Adipocyte (in vitro differentiated cells): ENCODE data around the gene SAG.

Experiments
- DNase-seq: peaks from one replicate; pipeline ENCODE4 v3.0.0-alpha.2; 2015; ENCODE audit warnings: low read depth
- H3K27me3 ChIP-seq: replicated peaks from 2 replicates; pipeline ENCODE4 v1.7.0; 2013; ENCODE audit warnings: mild to moderate bottlenecking, low read length, moderate library complexity; ENCODE audit not compliant: control insufficient read depth, insufficient read depth
- H3K36me3 ChIP-seq: 2 replicates; pipeline ENCODE4 v1.7.0; 2013; ENCODE audit warnings: low read length, mild to moderate bottlenecking, moderate library complexity; ENCODE audit not compliant: control insufficient read depth, insufficient read depth, severe bottlenecking
- H3K4me1 ChIP-seq: 2 replicates; pipeline ENCODE4 v1.7.0; 2013; ENCODE audit warnings: mild to moderate bottlenecking, low read length, moderate library complexity; ENCODE audit not compliant: control insufficient read depth, insufficient read depth
- H3K4me3 ChIP-seq: 2 replicates; pipeline ENCODE4 v1.7.0; 2013; ENCODE audit warnings: mild to moderate bottlenecking, low read length, moderate library complexity
- H3K9ac ChIP-seq: 2 replicates; pipeline ENCODE4 v1.7.0; 2013; ENCODE audit warnings: mild to moderate bottlenecking, low read length, moderate library complexity
- H3K9me3 ChIP-seq: 2 replicates; pipeline ENCODE4 v1.7.0; 2013; ENCODE audit warnings: mild to moderate bottlenecking, low read length, moderate library complexity; ENCODE audit not compliant: control insufficient read depth

The SAG gene

GRCh38 chr2:233317196-233317943 lies 9.8 kb downstream of the SAG start:
- Histone ChIP-seq H3K27me3 (peaks cover 47% of the 10 kb centered on the region), H3K4me1 (no peaks in the 10 kb centered on the region), H3K4me3 (no peak overlapping the region), H3K9ac (no peak overlapping the region), H3K36me3 (no peaks in the 10 kb centered on the region), H3K9me3 (no peaks in the 10 kb centered on the region)
- DNase-seq = no peak

GRCh38 chr2:233319256-233319655 lies 11.6 kb downstream of the SAG start:
- no peak overlapping the region for H3K9ac ChIP-seq
- no peaks in the 10 kb centered on the region for H3K36me3 ChIP-seq
- DNase-seq = no peak
- no peaks in the 10 kb centered on the region for H3K9me3 ChIP-seq
- no peaks in the 10 kb centered on the region for H3K4me1 ChIP-seq
- peaks cover 42% of the 10 kb centered on the region for H3K27me3 ChIP-seq
- no peak overlapping the region for H3K4me3 ChIP-seq

- Histone ChIP-seq H3K4me1 (no peaks in the 10 kb centered on the region), H3K27me3 (peaks cover 42% of the 10 kb centered on the region), H3K9me3 (no peaks in the 10 kb centered on the region), H3K9ac (no peak overlapping the region), H3K36me3 (no peaks in the 10 kb centered on the region), H3K4me3 (no peak overlapping the region)
- DNase-seq = no peak
Observed at GRCh38 chr2:233320470-233320869, 12.9 kb downstream of the SAG start.

- no peaks in the 10 kb centered on the region for H3K4me1 ChIP-seq
- no peak overlapping the region for H3K4me3 ChIP-seq
- H3K27me3 ChIP-seq = peaks cover 42% of the 10 kb centered on the region
- H3K9me3 ChIP-seq = no peaks in the 10 kb centered on the region
- no peak overlapping the region for H3K9ac ChIP-seq
- H3K36me3 ChIP-seq = no peaks in the 10 kb centered on the region
- DNase-seq = no peak
Observed at GRCh38 chr2:233321166-233321565, 13.6 kb downstream of the SAG start.

GRCh38 chr2:233323851-233324250 lies 16.2 kb downstream of the SAG start:
- no peaks in the 10 kb centered on the region for H3K36me3 ChIP-seq
- no peak for DNase-seq
- H3K4me1 ChIP-seq = no peaks in the 10 kb centered on the region
- H3K27me3 ChIP-seq = peaks cover 40% of the 10 kb centered on the region
- no peaks in the 10 kb centered on the region for H3K9me3 ChIP-seq
- no peak overlapping the region for H3K9ac ChIP-seq
- H3K4me3 ChIP-seq = no peak overlapping the region

GRCh38 chr2:233325256-233325655 lies 17.6 kb downstream of the SAG start:
- Histone ChIP-seq H3K4me3 (no peak overlapping the region), H3K9me3 (no peaks in the 10 kb centered on the region), H3K9ac (no peak overlapping the region), H3K27me3 (peaks cover 26% of the 10 kb centered on the region), H3K4me1 (no peaks in the 10 kb centered on the region), H3K36me3 (no peaks in the 10 kb centered on the region)
- no peak for DNase-seq

GRCh38 chr2:233325814-233326213 lies 18.2 kb downstream of the SAG start:
- Histone ChIP-seq H3K36me3 (no peaks in the 10 kb centered on the region), H3K27me3 (peaks cover 21% of the 10 kb centered on the region), H3K9ac (no peak overlapping the region), H3K9me3 (no peaks in the 10 kb centered on the region), H3K4me3 (no peak overlapping the region), H3K4me1 (no peaks in the 10 kb centered on the region)
- DNase-seq = no peak

- H3K9me3 ChIP-seq = no peaks in the 10 kb centered on the region
- no peaks in the 10 kb centered on the region for H3K36me3 ChIP-seq
- H3K4me3 ChIP-seq = no peak overlapping the region
- peaks cover 18% of the 10 kb centered on the region for H3K27me3 ChIP-seq
- no peaks in the 10 kb centered on the region for H3K4me1 ChIP-seq
- no peak for DNase-seq
- no peak overlapping the region for H3K9ac ChIP-seq
Observed at GRCh38 chr2:233326500-233326899, 18.9 kb downstream of the SAG start.

- Histone ChIP-seq H3K27me3 (peaks cover 21% of the 10 kb centered on the region), H3K9ac (no peak overlapping the region), H3K9me3 (no peaks in the 10 kb centered on the region), H3K36me3 (no peaks in the 10 kb centered on the region), H3K4me3 (no peak overlapping the region), H3K4me1 (no peaks in the 10 kb centered on the region)
- DNase-seq = no peak
Observed at GRCh38 chr2:233328922-233329321, 21.3 kb downstream of the SAG start.

- H3K27me3 ChIP-seq = peaks cover 24% of the 10 kb centered on the region
- no peak overlapping the region for H3K9ac ChIP-seq
- no peaks in the 10 kb centered on the region for H3K4me1 ChIP-seq
- no peaks in the 10 kb centered on the region for H3K36me3 ChIP-seq
- H3K4me3 ChIP-seq = no peak overlapping the region
- peak; percentile 7 for DNase-seq
- H3K9me3 ChIP-seq = no peaks in the 10 kb centered on the region
Observed at GRCh38 chr2:233329489-233330135, 22.0 kb downstream of the SAG start.

GRCh38 chr2:233331536-233331935 lies 23.9 kb downstream of the SAG start:
- Histone ChIP-seq H3K27me3 (peaks cover 36% of the 10 kb centered on the region), H3K4me1 (no peaks in the 10 kb centered on the region), H3K9ac (no peak overlapping the region), H3K36me3 (no peaks in the 10 kb centered on the region), H3K4me3 (no peak overlapping the region), H3K9me3 (peaks cover 3% of the 10 kb centered on the region)
- DNase-seq = no peak
